ENCODE results near the gene PPP1R15A.
"Not testable (repeated sequence)": the region's sequence is repeated elsewhere in the genome, so short reads cannot be mapped to it uniquely, and the experiment has no call there.

The PPP1R15A gene

GRCh38 chr19:48868114-48868886 is 3.9 kb upstream of the PPP1R15A start, which contains the start of gene PLEKHA4:
Gene PLEKHA4, minus strand, starts transcription at chr19:48868617. Its CDS starts 997 bp downstream, at chr19:48867620.
- no peak for TF ChIP-seq CTCF (IDR thresholded peaks at IDR 0.05; ENCODE audit: low read depth, low read length)
- H3K4me3 ChIP-seq (ENCODE audit: low read depth, low read length): peak within 1 kb of the TSS; percentile 64

GRCh38 chr19:48870048-48870447 is 2.2 kb upstream of the PPP1R15A start:
- TF ChIP-seq CTCF (IDR thresholded peaks at IDR 0.05; ENCODE audit: low read depth, low read length): no peak
- no peak overlapping the region for H3K4me3 ChIP-seq (ENCODE audit: low read depth, low read length)

GRCh38 chr19:48871471-48872181 is 595 bp upstream of the PPP1R15A start:
- not testable (repeated sequence) for H3K4me3 ChIP-seq (ENCODE audit: low read depth, low read length)

- H3K4me3 ChIP-seq (ENCODE audit: low read depth, low read length): peak overlapping the region; percentile 100
- TF ChIP-seq CTCF (IDR thresholded peaks at IDR 0.05; ENCODE audit: low read depth, low read length): no peak
Observed at GRCh38 chr19:48872884-48873475, 759 bp downstream of the PPP1R15A start.

GRCh38 chr19:48873476-48874302 is 1.5 kb downstream of the PPP1R15A start:
- no peak for TF ChIP-seq CTCF (IDR thresholded peaks at IDR 0.05; ENCODE audit: low read depth, low read length)
- H3K4me3 ChIP-seq (ENCODE audit: low read depth, low read length): peak overlapping the region; percentile 100

GRCh38 chr19:48874303-48875135 is 2.3 kb downstream of the PPP1R15A start:
- no peak for TF ChIP-seq CTCF (IDR thresholded peaks at IDR 0.05; ENCODE audit: low read depth, low read length)
- peak overlapping the region; percentile 100 for H3K4me3 ChIP-seq (ENCODE audit: low read depth, low read length)

- H3K4me3 ChIP-seq (ENCODE audit: low read depth, low read length): peak overlapping the region; percentile 100
Observed at GRCh38 chr19:48876043-48876981, 4.1 kb downstream of the PPP1R15A start.
